HG02884 (cell line): Measurements from ENCODE around the gene TRABD2B.

Experiments
- ATAC-seq: cut with Tn5 transposase; IDR thresholded peaks from one replicate; pipeline ENCODE4 v1.9.1; 2021; ENCODE audit warnings: mild to moderate bottlenecking, moderate library complexity; ENCODE audit not compliant: unreplicated experiment

Gene TRABD2B

GRCh38 chr1:47993881-47994625 is 3.1 kb downstream of the TRABD2B start:
- ATAC-seq = no peak

DNA sequence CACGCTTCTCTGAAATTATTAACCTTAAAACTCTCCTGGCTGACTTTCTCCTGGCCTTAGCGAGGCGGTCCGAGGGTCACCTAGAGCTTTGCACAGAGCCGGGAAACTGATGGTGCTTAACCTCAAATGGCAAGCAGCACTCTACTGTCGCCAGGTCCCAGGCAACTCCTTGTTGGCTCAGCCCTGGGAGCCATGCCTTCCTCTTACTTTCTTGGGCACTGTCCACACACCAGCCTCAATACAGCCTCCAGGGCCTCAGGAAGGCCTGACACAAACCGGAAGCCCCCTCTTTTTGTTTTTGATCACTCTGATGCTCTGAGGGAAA is 3.8 kb downstream of the TRABD2B start:
- ATAC-seq = no peak

DNA sequence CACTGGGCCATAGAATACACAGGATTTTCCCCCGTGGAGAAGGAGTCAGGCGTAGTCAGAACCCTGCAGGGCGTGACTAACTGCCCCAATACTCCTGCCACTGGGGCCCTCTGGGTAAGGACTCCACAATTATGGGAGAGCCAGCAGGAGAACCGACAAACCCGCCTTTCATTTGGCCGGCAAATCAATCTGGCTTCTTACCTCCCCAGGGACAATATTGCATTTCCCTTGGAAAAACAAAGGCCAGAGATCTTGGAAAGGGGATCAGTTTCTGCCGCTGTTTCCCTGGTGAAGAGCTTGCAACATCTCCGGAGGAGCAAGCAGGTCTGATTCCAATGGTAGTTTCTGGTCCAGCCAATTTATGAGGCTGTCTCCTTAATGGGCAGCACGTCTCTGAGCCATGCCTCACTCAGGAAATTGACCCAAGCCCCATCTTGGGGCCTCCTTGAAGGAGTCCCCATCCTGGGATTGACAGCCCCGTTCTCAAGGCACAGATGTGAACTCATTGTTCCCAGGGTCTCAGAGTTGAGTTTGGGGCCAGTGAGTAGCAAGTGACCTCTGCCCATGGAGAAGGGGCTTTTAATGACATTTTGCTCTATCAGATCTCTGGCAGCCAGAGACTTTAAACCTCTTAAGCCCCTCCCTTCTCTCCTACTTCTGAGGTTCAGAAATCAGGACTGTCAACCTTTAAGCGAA is 4.3 kb downstream of the TRABD2B start:
- no peak for ATAC-seq

GRCh38 chr1:47991673-47992072 is 5.5 kb downstream of the TRABD2B start:
- no peak for ATAC-seq

DNA sequence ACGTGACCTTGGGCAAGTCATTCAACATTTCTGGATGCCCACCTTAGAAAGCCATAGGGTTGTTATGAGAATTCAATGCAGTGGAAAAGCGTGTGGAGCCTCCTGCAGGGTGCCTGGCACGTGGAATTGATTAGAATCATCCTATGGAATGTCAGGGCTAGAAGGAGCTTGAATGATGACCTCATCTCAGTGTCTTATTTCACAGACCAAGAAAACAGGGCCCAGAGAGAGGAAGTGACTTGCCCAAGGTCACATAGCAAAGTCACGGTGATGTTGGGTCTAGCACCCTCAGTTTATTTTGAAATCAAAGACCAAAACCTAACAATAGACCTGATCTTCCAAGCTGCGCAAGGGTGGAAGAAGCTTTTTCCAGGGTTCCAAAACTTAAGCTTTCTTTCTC is 6.0 kb downstream of the TRABD2B start:
- no peak for ATAC-seq

GRCh38 chr1:47990286-47990685 is 6.9 kb downstream of the TRABD2B start:
- no peak for ATAC-seq

DNA sequence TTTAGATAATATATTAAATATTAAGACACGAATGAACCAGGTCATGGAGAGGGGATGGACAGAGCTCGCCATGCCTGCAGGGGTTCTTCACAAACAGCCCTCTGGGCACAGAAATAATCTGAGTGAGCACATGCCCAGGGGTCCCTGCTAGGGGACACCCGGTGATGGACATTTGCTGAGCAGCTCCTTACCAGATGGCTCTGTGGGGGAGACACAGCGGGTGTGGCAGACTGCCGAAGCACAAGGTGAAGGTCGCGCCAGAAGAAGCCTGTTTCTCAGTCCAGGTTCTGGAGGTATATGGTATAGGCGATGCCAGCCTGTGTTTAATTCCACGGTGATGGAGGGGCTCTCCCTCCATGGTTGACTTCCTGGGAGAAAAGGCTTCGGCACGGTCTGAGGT is 9.6 kb downstream of the TRABD2B start:
- ATAC-seq = no peak

DNA sequence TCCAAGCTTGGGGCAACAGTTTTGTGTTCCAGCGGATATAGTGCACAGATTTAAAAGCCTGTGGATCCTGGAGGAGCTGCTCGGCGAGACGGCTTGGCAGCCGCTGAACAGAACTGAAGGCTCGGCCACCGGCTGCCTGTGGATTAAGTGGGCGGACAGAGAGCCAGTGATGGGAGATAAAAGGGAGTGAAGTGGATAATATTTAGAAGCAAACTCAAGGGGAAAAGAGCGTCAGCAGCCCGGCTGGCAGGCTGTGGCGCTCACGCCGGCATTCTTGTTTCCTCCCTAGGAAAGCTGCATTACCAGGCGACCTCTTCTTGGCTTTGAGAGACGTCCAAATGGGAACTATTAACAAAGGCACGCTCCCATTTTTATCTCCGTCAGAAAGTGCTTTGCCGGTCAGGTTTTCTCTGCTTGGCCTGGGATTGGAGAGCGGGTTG is 10.4 kb downstream of the TRABD2B start:
- ATAC-seq = no peak

DNA sequence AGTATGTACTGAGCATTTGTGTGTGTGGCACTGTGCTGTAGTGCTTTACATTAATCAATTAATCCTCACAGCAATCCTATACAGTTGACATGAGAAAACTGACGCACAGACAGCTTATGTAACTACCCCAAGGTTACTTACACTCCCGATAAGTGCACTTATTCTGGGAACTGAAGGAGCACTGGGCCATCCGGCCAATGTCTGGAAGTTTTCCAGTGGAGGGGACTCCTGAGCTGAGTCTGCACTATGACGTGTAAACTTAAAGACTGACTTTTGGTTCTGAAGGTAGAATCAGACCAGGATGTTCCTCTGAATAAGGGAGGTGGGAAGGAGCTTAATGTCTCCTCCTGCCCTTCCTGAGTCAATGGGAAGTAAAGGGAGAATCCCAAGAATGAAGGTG is 12.2 kb downstream of the TRABD2B start:
- no peak for ATAC-seq

- no peak for ATAC-seq
Observed at GRCh38 chr1:47984175-47984789, 12.9 kb downstream of the TRABD2B start.

DNA sequence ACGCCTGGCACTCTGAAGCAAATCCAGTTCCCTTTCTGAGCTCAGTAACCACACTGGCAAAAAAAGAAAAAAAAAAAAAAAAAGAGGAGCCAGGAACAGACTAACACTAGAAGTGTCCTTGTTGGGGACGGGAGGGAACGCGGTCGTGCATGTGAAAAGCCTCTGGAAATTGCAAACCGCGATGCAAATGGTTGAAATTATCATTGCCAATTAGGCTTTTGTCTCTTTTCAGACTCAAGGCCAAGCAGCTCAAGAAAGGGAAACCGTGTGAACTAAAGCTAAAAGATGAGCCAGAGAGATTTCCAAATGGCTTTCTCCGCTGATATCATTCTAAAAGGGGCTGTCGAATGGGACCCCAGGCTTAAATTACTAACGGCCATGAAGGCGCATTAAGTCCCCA is 13.5 kb downstream of the TRABD2B start:
- ATAC-seq = no peak

GRCh38 chr1:47981667-47982350 is 15.4 kb downstream of the TRABD2B start:
- no peak for ATAC-seq

DNA sequence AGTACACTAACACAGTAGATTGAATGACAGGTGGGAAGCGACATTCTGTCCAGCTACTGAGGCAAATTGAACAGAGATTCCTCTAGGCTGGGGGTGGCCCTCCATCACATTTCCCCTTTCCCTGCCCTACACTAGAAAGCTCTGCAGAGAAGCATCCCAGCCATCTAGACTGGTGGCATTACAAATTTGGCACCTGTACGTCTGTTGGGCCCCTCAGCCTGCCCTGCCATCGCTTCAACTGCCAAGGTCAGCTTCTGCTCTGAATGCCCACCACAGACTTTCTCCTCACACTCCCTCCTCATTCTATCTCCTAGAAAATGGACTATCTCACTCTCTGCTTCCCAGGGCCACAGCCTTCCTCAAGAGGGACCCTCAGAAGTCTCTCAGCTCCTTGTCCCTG is 16.7 kb downstream of the TRABD2B start:
- no peak for ATAC-seq

DNA sequence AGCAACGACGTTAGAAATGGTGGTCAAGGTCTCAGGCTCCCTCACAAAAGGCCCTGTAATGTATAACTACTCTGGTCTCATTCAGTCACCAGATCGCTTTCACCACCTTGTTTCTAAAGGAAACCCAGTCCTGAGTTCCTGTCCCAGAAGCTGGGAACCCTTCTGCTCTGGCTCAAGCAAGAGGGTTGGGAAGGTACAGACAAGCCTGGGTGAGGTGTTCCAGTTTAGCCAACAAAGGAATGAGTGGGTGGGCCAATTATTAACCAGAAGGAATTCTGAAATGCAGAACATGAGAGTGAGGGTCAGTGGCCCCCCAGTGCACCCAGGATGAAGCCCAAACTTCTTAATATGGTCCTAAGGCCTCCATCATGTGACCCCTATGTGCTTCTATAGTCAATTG is 17.5 kb downstream of the TRABD2B start:
- ATAC-seq = no peak

GRCh38 chr1:47978486-47978885 is 18.7 kb downstream of the TRABD2B start:
- ATAC-seq = no peak

- no peak for ATAC-seq
Observed at GRCh38 chr1:47976728-47977127, 20.5 kb downstream of the TRABD2B start.

DNA sequence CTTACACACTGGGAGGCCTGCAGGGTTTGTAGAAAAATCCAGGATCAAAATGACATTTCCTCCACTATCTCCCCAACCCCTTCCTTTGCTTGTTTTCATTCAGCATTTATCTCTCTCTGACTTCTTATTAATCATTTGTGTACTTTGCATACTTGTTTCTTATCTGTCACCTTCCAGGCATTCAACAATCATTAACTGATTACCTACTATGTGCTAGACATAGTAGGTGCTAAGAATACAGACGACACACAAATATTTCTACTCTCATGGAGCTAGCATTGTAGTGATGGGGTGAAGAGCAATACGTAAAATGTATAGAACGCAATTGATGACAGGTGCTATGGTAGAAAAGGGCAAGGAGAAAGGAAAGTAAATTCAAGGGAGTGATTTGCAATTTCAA is 20.9 kb downstream of the TRABD2B start:
- ATAC-seq = no peak

- no peak for ATAC-seq
Observed at GRCh38 chr1:47975302-47975921, 21.8 kb downstream of the TRABD2B start.

- ATAC-seq = no peak
Observed at GRCh38 chr1:47972864-47973432, 24.2 kb downstream of the TRABD2B start.

DNA sequence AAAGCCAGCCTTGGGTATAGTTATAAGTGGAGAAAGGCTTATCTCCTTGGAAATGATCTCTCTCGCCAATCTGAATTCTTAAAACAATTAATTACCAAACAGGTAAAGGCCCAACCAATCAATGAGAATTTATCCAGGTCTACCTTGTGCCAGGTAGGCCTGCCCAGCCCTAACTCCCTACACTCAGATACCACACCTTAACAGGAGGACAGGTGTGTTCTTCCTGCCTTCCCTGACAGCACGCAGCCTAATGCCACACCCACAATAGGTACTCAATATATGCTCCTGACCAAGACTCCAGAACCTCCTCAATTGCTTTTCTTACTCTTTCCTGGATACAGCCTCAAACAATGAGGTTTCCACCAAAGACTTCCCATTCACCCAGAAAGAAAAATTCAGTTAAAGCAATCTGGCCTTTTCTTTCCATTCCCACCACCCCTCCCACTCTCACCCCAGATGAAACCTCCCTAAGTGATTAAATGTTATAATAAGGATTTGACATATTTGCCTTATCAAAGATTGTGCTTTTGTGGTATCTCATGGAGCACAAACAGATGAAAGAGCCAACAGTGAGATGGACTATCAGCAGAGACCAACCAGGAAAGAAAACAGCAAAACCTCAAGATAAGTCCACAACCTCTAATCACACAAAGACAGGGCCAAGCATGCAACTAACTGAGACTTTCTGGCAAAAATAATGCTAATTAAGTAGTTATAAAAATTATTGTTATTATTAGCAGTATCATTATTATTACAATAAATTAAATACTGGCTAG is 25.6 kb downstream of the TRABD2B start:
- no peak for ATAC-seq
